HL-60 (cell line): ENCODE measurements around the gene CDRT4.

Experiments
- SPI1 ChIP-seq: IDR thresholded peaks from 2 replicates; pipeline ENCODE4 v1.6.1; 2012; ENCODE audit warnings: low read depth, mild to moderate bottlenecking, borderline replicate concordance
- TF ChIP-seq, protein P1 (sequence below): IDR thresholded peaks from one replicate; pipeline ENCODE4 v1.5.1; 2011; ENCODE audit warnings: low read length, control low read depth, inconsistent platforms; ENCODE audit not compliant: insufficient read depth
- TF ChIP-seq, protein P2 (sequence below): IDR thresholded peaks from 2 replicates; pipeline ENCODE4 v1.6.1; 2012; ENCODE audit warnings: low read depth; ENCODE audit not compliant: insufficient replicate concordance

- TF ChIP-seq, protein P1, sequence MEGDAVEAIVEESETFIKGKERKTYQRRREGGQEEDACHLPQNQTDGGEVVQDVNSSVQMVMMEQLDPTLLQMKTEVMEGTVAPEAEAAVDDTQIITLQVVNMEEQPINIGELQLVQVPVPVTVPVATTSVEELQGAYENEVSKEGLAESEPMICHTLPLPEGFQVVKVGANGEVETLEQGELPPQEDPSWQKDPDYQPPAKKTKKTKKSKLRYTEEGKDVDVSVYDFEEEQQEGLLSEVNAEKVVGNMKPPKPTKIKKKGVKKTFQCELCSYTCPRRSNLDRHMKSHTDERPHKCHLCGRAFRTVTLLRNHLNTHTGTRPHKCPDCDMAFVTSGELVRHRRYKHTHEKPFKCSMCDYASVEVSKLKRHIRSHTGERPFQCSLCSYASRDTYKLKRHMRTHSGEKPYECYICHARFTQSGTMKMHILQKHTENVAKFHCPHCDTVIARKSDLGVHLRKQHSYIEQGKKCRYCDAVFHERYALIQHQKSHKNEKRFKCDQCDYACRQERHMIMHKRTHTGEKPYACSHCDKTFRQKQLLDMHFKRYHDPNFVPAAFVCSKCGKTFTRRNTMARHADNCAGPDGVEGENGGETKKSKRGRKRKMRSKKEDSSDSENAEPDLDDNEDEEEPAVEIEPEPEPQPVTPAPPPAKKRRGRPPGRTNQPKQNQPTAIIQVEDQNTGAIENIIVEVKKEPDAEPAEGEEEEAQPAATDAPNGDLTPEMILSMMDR = no peak
- TF ChIP-seq, protein P2, sequence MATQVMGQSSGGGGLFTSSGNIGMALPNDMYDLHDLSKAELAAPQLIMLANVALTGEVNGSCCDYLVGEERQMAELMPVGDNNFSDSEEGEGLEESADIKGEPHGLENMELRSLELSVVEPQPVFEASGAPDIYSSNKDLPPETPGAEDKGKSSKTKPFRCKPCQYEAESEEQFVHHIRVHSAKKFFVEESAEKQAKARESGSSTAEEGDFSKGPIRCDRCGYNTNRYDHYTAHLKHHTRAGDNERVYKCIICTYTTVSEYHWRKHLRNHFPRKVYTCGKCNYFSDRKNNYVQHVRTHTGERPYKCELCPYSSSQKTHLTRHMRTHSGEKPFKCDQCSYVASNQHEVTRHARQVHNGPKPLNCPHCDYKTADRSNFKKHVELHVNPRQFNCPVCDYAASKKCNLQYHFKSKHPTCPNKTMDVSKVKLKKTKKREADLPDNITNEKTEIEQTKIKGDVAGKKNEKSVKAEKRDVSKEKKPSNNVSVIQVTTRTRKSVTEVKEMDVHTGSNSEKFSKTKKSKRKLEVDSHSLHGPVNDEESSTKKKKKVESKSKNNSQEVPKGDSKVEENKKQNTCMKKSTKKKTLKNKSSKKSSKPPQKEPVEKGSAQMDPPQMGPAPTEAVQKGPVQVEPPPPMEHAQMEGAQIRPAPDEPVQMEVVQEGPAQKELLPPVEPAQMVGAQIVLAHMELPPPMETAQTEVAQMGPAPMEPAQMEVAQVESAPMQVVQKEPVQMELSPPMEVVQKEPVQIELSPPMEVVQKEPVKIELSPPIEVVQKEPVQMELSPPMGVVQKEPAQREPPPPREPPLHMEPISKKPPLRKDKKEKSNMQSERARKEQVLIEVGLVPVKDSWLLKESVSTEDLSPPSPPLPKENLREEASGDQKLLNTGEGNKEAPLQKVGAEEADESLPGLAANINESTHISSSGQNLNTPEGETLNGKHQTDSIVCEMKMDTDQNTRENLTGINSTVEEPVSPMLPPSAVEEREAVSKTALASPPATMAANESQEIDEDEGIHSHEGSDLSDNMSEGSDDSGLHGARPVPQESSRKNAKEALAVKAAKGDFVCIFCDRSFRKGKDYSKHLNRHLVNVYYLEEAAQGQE = no peak
- TF ChIP-seq SPI1 = no peak
These were observed 3.1 kb upstream of the CDRT4 start for GRCh38 chr17:15470536-15470935.
